B cell (primary cell): ENCODE results near the gene ABCB6.

Experiments
- CTCF ChIP-seq: fragments of 200-600 bp; IDR thresholded peaks from one replicate; pipeline ENCODE4 v1.8.0; 2022; ENCODE audit warnings: antibody characterized with exemption, mild to moderate bottlenecking
- EZH2 ChIP-seq: IDR thresholded peaks from 2 replicates; pipeline ENCODE4 v1.6.1; 2012; ENCODE audit warnings: borderline replicate concordance, low read depth, mild to moderate bottlenecking, moderate library complexity, low read length; ENCODE audit not compliant: insufficient read depth, poor library complexity, severe bottlenecking

- TF ChIP-seq CTCF: no peak
- TF ChIP-seq EZH2: no peak
These were observed 21.4 kb downstream of the ABCB6 start for GRCh38 chr2:219197388-219197787.
